GM19025 (cell line): ENCODE data around the gene ADGRA3.
A peak's percentile ranks its signal among the peaks of the same experiment; 100 is the strongest.

ENCODE experiments used
- ATAC-seq: cut with Tn5 transposase; IDR thresholded peaks from one replicate; pipeline ENCODE4 v1.9.1; 2021; ENCODE audit warnings: mild to moderate bottlenecking, low read depth, moderate library complexity; ENCODE audit not compliant: unreplicated experiment

ADGRA3 gene

GRCh38 chr4:22515888-22516541 lies at the start of gene ADGRA3:
Gene ADGRA3 (minus strand): TSS chr4:22516066. CDS start chr4:22515784, 282 bp downstream.
- ATAC-seq: peak; percentile 41

GRCh38 chr4:22556495-22556894 lies 40.6 kb upstream of the ADGRA3 start:
- no peak for ATAC-seq

GRCh38 chr4:22554670-22555069 lies 38.8 kb upstream of the ADGRA3 start:
- no peak for ATAC-seq

GRCh38 chr4:22553560-22553959 lies 37.7 kb upstream of the ADGRA3 start:
- no peak for ATAC-seq

- no peak for ATAC-seq
Measured at GRCh38 chr4:22552812-22553211, 36.9 kb upstream of the ADGRA3 start.

- ATAC-seq: no peak
Measured at GRCh38 chr4:22551550-22551949, 35.7 kb upstream of the ADGRA3 start.

GRCh38 chr4:22546299-22546698 lies 30.4 kb upstream of the ADGRA3 start:
- ATAC-seq: no peak

- no peak for ATAC-seq
Measured at GRCh38 chr4:22539251-22539650, 23.4 kb upstream of the ADGRA3 start.

GRCh38 chr4:22537864-22538263 lies 22.0 kb upstream of the ADGRA3 start:
- no peak for ATAC-seq

GRCh38 chr4:22534374-22534773 lies 18.5 kb upstream of the ADGRA3 start:
- no peak for ATAC-seq

GRCh38 chr4:22532896-22533295 lies 17.0 kb upstream of the ADGRA3 start:
- no peak for ATAC-seq

- ATAC-seq: no peak
Measured at GRCh38 chr4:22532117-22532516, 16.3 kb upstream of the ADGRA3 start.

- ATAC-seq: no peak
Measured at GRCh38 chr4:22531311-22532019, 15.6 kb upstream of the ADGRA3 start.

- ATAC-seq: no peak
Measured at GRCh38 chr4:22524895-22525294, 9.0 kb upstream of the ADGRA3 start.

GRCh38 chr4:22522706-22523501 lies 7.0 kb upstream of the ADGRA3 start:
- no peak for ATAC-seq

- ATAC-seq: no peak
Measured at GRCh38 chr4:22522206-22522605, 6.3 kb upstream of the ADGRA3 start.

GRCh38 chr4:22521240-22521639 lies 5.4 kb upstream of the ADGRA3 start:
- no peak for ATAC-seq

- peak; percentile 32 for ATAC-seq
Measured at GRCh38 chr4:22515145-22515887, 550 bp downstream of the ADGRA3 start.

GRCh38 chr4:22514481-22514880 lies 1.4 kb downstream of the ADGRA3 start:
- no peak for ATAC-seq

- no peak for ATAC-seq
Measured at GRCh38 chr4:22514001-22514400, 1.9 kb downstream of the ADGRA3 start.

- no peak for ATAC-seq
Measured at GRCh38 chr4:22512306-22512705, 3.6 kb downstream of the ADGRA3 start.
